Stomach (tissue), 4 donors: ENCODE measurements around the gene CYB5A.

Experiments used
- EP300 ChIP-seq: sonication (generic); formaldehyde crosslinking; IDR thresholded peaks from one replicate; pipeline ENCODE4 v1.6.1; 2017; ENCODE audit warnings: antibody characterized with exemption
- POLR2A ChIP-seq, 4 donors: fragments of 450-650 bp; IDR thresholded peaks; one replicate each; pipeline ENCODE4 v1.6.1; 2016; ENCODE audit warnings: antibody characterized with exemption in 4 of 4, control low read depth in 2 of 4, mild to moderate bottlenecking in 1 of 4, moderate library complexity in 1 of 4
- POLR2AphosphoS5 ChIP-seq, 3 donors: sonication (generic); formaldehyde crosslinking; IDR thresholded peaks; one replicate each; pipeline ENCODE4 v1.6.1; 2016; ENCODE audit warnings: antibody characterized with exemption in 3 of 3
- TF ChIP-seq, protein P1 (sequence below), 7 experiments: fragments of 450-650 bp in 4 of 7; fragments of 200-600 bp in 3 of 7; sonication (generic) in 3 of 7; IDR thresholded peaks; one replicate each; pipeline ENCODE4 v1.5.1; 2016 to 2019; ENCODE audit warnings: antibody characterized with exemption in 7 of 7, control low read depth in 2 of 7, mild to moderate bottlenecking in 1 of 7

DNA sequence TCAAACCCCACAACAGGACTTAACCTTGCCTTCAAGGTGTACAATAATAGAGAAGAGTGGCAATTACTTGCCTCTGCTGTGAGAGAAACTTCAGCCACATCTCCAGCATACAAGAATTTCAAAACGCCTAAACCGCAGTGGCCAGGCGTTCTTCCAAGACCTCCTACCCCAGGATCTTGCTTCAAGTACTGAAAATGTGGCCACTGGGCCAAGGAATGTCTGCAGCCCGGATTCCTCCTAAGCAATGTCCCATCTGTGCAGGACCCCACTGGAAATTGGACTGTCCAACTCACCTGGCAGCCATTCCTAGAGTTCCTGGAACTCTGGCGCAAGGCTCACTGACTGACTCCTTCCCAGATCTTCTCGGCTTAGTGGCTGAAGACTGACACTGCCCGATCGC lies 2.8 kb upstream of the CYB5A start:
- TF ChIP-seq, protein P1, sequence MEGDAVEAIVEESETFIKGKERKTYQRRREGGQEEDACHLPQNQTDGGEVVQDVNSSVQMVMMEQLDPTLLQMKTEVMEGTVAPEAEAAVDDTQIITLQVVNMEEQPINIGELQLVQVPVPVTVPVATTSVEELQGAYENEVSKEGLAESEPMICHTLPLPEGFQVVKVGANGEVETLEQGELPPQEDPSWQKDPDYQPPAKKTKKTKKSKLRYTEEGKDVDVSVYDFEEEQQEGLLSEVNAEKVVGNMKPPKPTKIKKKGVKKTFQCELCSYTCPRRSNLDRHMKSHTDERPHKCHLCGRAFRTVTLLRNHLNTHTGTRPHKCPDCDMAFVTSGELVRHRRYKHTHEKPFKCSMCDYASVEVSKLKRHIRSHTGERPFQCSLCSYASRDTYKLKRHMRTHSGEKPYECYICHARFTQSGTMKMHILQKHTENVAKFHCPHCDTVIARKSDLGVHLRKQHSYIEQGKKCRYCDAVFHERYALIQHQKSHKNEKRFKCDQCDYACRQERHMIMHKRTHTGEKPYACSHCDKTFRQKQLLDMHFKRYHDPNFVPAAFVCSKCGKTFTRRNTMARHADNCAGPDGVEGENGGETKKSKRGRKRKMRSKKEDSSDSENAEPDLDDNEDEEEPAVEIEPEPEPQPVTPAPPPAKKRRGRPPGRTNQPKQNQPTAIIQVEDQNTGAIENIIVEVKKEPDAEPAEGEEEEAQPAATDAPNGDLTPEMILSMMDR (IDR thresholded peaks at IDR 0.05) = no peak
- TF ChIP-seq POLR2A (IDR thresholded peaks at IDR 0.05) (no peak), POLR2AphosphoS5 (IDR thresholded peaks at IDR 0.05) (no peak), EP300 (no peak)
